ENCODE measurements around the gene ZEB1.
"Not testable (repeated sequence)": the region's sequence is repeated elsewhere in the genome, so short reads cannot be mapped to it uniquely, and the experiment has no call there.

The ZEB1 gene

GRCh38 chr10:31358688-31359330 is 39.8 kb downstream of the ZEB1 start:
- H3K4me3 ChIP-seq (IDR thresholded peaks at IDR 0.05; ENCODE audit: insufficient read depth, low read depth, low read length) = no peak overlapping the region
- H3K4me1 ChIP-seq (ENCODE audit: low read depth, poor library complexity, severe bottlenecking) = peaks cover 9% of the 10 kb centered on the region
- peaks cover 62% of the 10 kb centered on the region for H3K79me2 ChIP-seq (ENCODE audit: insufficient read depth, low read depth)
- no peak for TF ChIP-seq CTCF (conservative IDR thresholded peaks at IDR 0.05; ENCODE audit: low read depth, low read length)
- no peak overlapping the region for H2AFZ ChIP-seq (ENCODE audit: low read depth)
- H3K9ac ChIP-seq = no peak overlapping the region
- no peaks in the 10 kb centered on the region for H3K36me3 ChIP-seq (ENCODE audit: insufficient read depth)
- no peaks in the 10 kb centered on the region for H3K27me3 ChIP-seq (ENCODE audit: insufficient read depth, low read depth)
- no peak overlapping the region for H3K4me2 ChIP-seq
- no peak overlapping the region for H3K27ac ChIP-seq
- H4K20me1 ChIP-seq (ENCODE audit: insufficient read depth) = no peaks in the 10 kb centered on the region

- H2AFZ ChIP-seq (ENCODE audit: low read depth) = no peak overlapping the region
- no peak overlapping the region for H3K9ac ChIP-seq
- H3K36me3 ChIP-seq (ENCODE audit: insufficient read depth) = no peaks in the 10 kb centered on the region
- H3K27ac ChIP-seq = no peak overlapping the region
- peaks cover 52% of the 10 kb centered on the region; the same call in 1 of the 2 replicates for H3K79me2 ChIP-seq (ENCODE audit: insufficient read depth, low read depth)
- H3K27me3 ChIP-seq (ENCODE audit: insufficient read depth, low read depth) = no peaks in the 10 kb centered on the region
- H3K4me3 ChIP-seq (IDR thresholded peaks at IDR 0.05; ENCODE audit: insufficient read depth, low read depth, low read length) = no peak overlapping the region
- no peaks in the 10 kb centered on the region for H3K4me1 ChIP-seq (ENCODE audit: low read depth, poor library complexity, severe bottlenecking)
- no peak for TF ChIP-seq CTCF (conservative IDR thresholded peaks at IDR 0.05; ENCODE audit: low read depth, low read length)
- no peak overlapping the region for H3K4me2 ChIP-seq
- no peaks in the 10 kb centered on the region for H4K20me1 ChIP-seq (ENCODE audit: insufficient read depth)
These were observed 41.0 kb downstream of the ZEB1 start for GRCh38 chr10:31359979-31360378.

- not testable (repeated sequence) for H3K36me3 ChIP-seq (ENCODE audit: insufficient read depth); H3K27ac ChIP-seq; H3K4me1 ChIP-seq (ENCODE audit: low read depth, poor library complexity, severe bottlenecking); H2AFZ ChIP-seq (ENCODE audit: low read depth); H3K9ac ChIP-seq; H3K27me3 ChIP-seq (ENCODE audit: insufficient read depth, low read depth); H4K20me1 ChIP-seq (ENCODE audit: insufficient read depth); H3K4me2 ChIP-seq; H3K4me3 ChIP-seq (IDR thresholded peaks at IDR 0.05; ENCODE audit: insufficient read depth, low read depth, low read length)
- H3K79me2 ChIP-seq (ENCODE audit: insufficient read depth, low read depth) = peaks cover 42% of the 10 kb centered on the region; the same call in 1 of the 2 replicates
These were observed 42.5 kb downstream of the ZEB1 start for GRCh38 chr10:31361475-31361874.

- no peaks in the 10 kb centered on the region for H3K36me3 ChIP-seq (ENCODE audit: insufficient read depth)
- H3K27me3 ChIP-seq (ENCODE audit: insufficient read depth, low read depth) = no peaks in the 10 kb centered on the region
- no peak overlapping the region for H3K9ac ChIP-seq
- H3K27ac ChIP-seq = no peak overlapping the region
- H3K4me1 ChIP-seq (ENCODE audit: low read depth, poor library complexity, severe bottlenecking) = no peaks in the 10 kb centered on the region
- peaks cover 40% of the 10 kb centered on the region; the same call in 1 of the 2 replicates for H3K79me2 ChIP-seq (ENCODE audit: insufficient read depth, low read depth)
- no peak overlapping the region for H2AFZ ChIP-seq (ENCODE audit: low read depth)
- no peak for TF ChIP-seq CTCF (conservative IDR thresholded peaks at IDR 0.05; ENCODE audit: low read depth, low read length)
- no peaks in the 10 kb centered on the region for H4K20me1 ChIP-seq (ENCODE audit: insufficient read depth)
- H3K4me2 ChIP-seq = no peak overlapping the region
- H3K4me3 ChIP-seq (IDR thresholded peaks at IDR 0.05; ENCODE audit: insufficient read depth, low read depth, low read length) = no peak overlapping the region
These were observed 43.1 kb downstream of the ZEB1 start for GRCh38 chr10:31362023-31362641.

- not testable (repeated sequence) for H3K4me1 ChIP-seq (ENCODE audit: low read depth, poor library complexity, severe bottlenecking); H3K9ac ChIP-seq; H2AFZ ChIP-seq (ENCODE audit: low read depth); H3K4me3 ChIP-seq (IDR thresholded peaks at IDR 0.05; ENCODE audit: insufficient read depth, low read depth, low read length); H3K36me3 ChIP-seq (ENCODE audit: insufficient read depth); H3K27me3 ChIP-seq (ENCODE audit: insufficient read depth, low read depth); H3K4me2 ChIP-seq; H4K20me1 ChIP-seq (ENCODE audit: insufficient read depth); H3K27ac ChIP-seq
- peaks cover 42% of the 10 kb centered on the region; the same call in 1 of the 2 replicates for H3K79me2 ChIP-seq (ENCODE audit: insufficient read depth, low read depth)
These were observed 44.7 kb downstream of the ZEB1 start for GRCh38 chr10:31363696-31364095.

- not testable (repeated sequence) for H3K36me3 ChIP-seq (ENCODE audit: insufficient read depth); H3K27ac ChIP-seq; H4K20me1 ChIP-seq (ENCODE audit: insufficient read depth); H2AFZ ChIP-seq (ENCODE audit: low read depth); H3K27me3 ChIP-seq (ENCODE audit: insufficient read depth, low read depth); H3K4me1 ChIP-seq (ENCODE audit: low read depth, poor library complexity, severe bottlenecking); H3K9ac ChIP-seq; H3K4me2 ChIP-seq; H3K4me3 ChIP-seq (IDR thresholded peaks at IDR 0.05; ENCODE audit: insufficient read depth, low read depth, low read length)
- H3K79me2 ChIP-seq (ENCODE audit: insufficient read depth, low read depth) = peaks cover 43% of the 10 kb centered on the region; the same call in 1 of the 2 replicates
These were observed 45.2 kb downstream of the ZEB1 start for GRCh38 chr10:31364238-31364637.
